HepG2 (cell line): ENCODE results near the gene SLC6A4. TPM values are rescaled to one million over a fixed set of nuclear protein-coding genes. Genes with fewer than 3 reads are reported as not detected.

Experiments used
- ATAC-seq: fragments of 200-7000 bp; cut with Tn5 transposase; 3 replicates; pipeline ENCODE4 v1.9.1; 2020; ENCODE audit warnings: mild to moderate bottlenecking, moderate library complexity
- BruUV-seq: library from RNA; stranded (reverse); fragments of 400-500 nt; replicated peaks from 2 replicates; lab custom pipeline; 2021; lab: Mats Ljungman, UMichigan
- CTCF ChIA-PET: fragments of 300-600 bp; formaldehyde crosslinking; extraction: SDS; loops from one replicate; lab custom pipeline; 2021; ENCODE audit warnings: low total read pairs, inconsistent platforms, low intra/inter-chr PET ratio; lab: Yijun Ruan, JAX
- POLR2A ChIA-PET: fragments of 350-600 bp; sonication (Branson Sonifier 250); formaldehyde crosslinking; loops from one replicate; lab custom pipeline; 2020; ENCODE audit warnings: antibody characterized with exemption, inconsistent platforms; lab: Yijun Ruan, JAX
- DNase-seq: peaks from one replicate; pipeline ENCODE4 v3.0.0-alpha.2; 2015; ENCODE audit warnings: low spot score
- FAIRE-seq: peaks from 3 replicates; lab custom pipeline; 2011; peaks lifted over from hg19 to GRCh38; lab: Jason Lieb, UNC
- H2AFZ ChIP-seq: one replicate; pipeline ENCODE4 v1.6.1; 2011; ENCODE audit warnings: low read length, inconsistent platforms
- H3K27ac ChIP-seq: fragments of 300-600 bp; 3 replicates; pipeline ENCODE4 v1.8.0; 2011; ENCODE audit warnings: mixed run types, mild to moderate bottlenecking, mixed read lengths, low read length, inconsistent platforms; ENCODE audit not compliant: insufficient read depth; ENCODE audit errors: extremely low read length
- H3K27me3 ChIP-seq, 2 experiments: fragments of 200-600 bp in 1 of 2; 2 replicates in 1 of 2; 3 replicates in 1 of 2; pipeline versions ENCODE4 v1.6.0 to v1.8.0; 2011; ENCODE audit warnings: low read length in 2 of 2, mild to moderate bottlenecking in 2 of 2, moderate library complexity in 2 of 2, inconsistent platforms in 1 of 2; ENCODE audit not compliant: insufficient read depth in 2 of 2, control insufficient read depth in 1 of 2
- H3K36me3 ChIP-seq, 2 experiments: fragments of 200-600 bp in 1 of 2; replicated peaks in 1 of 2; 2 replicates in 1 of 2; 3 replicates in 1 of 2; pipeline versions ENCODE4 v1.5.1 to v1.8.0; 2011; ENCODE audit warnings: low read length in 2 of 2, inconsistent platforms in 1 of 2; ENCODE audit not compliant: insufficient read depth in 2 of 2, control insufficient read depth in 1 of 2
- H3K4me1 ChIP-seq: 2 replicates; pipeline ENCODE4 v1.5.1; 2012; ENCODE audit warnings: low read length, inconsistent platforms; ENCODE audit not compliant: insufficient read depth
- H3K4me2 ChIP-seq: 2 replicates; pipeline ENCODE4 v1.6.0; 2011; ENCODE audit warnings: low read depth, low read length, inconsistent platforms
- H3K4me3 ChIP-seq, 3 experiments: fragments of 200-600 bp in 1 of 3; sonication (generic), shearing (Covaris generic) in 1 of 3; replicated peaks in 1 of 3; 2 replicates each; pipeline ENCODE4 v1.5.1; 2011 to 2016; ENCODE audit warnings: low read length in 3 of 3, inconsistent platforms in 2 of 3, low read depth in 2 of 3, mild to moderate bottlenecking in 2 of 3, control low read depth in 1 of 3, mixed read lengths in 1 of 3; ENCODE audit not compliant: insufficient read depth in 1 of 3
- H3K79me2 ChIP-seq: one replicate; pipeline ENCODE4 v1.6.1; 2011; ENCODE audit warnings: low read length, inconsistent platforms; ENCODE audit not compliant: insufficient read depth
- H3K9ac ChIP-seq: 2 replicates; pipeline ENCODE4 v1.6.0; 2011; ENCODE audit warnings: mild to moderate bottlenecking, low read depth, low read length, inconsistent platforms; ENCODE audit not compliant: insufficient read depth
- H3K9me3 ChIP-seq: 2 replicates; pipeline ENCODE4 v1.5.1; 2012; ENCODE audit warnings: mild to moderate bottlenecking, low read length
- H4K20me1 ChIP-seq: 2 replicates; pipeline ENCODE4 v1.6.0; 2011; ENCODE audit warnings: inconsistent platforms, mild to moderate bottlenecking, low read length, moderate library complexity; ENCODE audit not compliant: insufficient read depth
- AGO2 ChIP-seq: fragments of 200-400 bp; formaldehyde crosslinking; optimal IDR thresholded peaks from 2 replicates; pipeline ENCODE3; 2017; ENCODE audit warnings: mild to moderate bottlenecking, low read depth, low read length, moderate library complexity
- DR1 ChIP-seq: sonication (generic); formaldehyde crosslinking; IDR thresholded peaks from 2 replicates; pipeline ENCODE4 v1.8.0; 2021; ENCODE audit warnings: mild to moderate bottlenecking, missing genetic modification reagents, inconsistent platforms
- ERF ChIP-seq: IDR thresholded peaks from 2 replicates; pipeline ENCODE4 v1.6.1; 2018; ENCODE audit warnings: missing biosample characterization, missing genetic modification reagents
- EZH2 ChIP-seq: conservative IDR thresholded peaks from 2 replicates; pipeline ENCODE4 v1.6.1; 2012; ENCODE audit warnings: mild to moderate bottlenecking, low read depth, low read length, moderate library complexity
- HMG20A ChIP-seq: IDR thresholded peaks from 2 replicates; pipeline ENCODE4 v1.6.1; 2016; ENCODE audit warnings: borderline replicate concordance
- IKZF1 ChIP-seq: fragments of 450-650 bp; IDR thresholded peaks from 2 replicates; pipeline ENCODE4 v1.7.1; 2016
- PHF8 ChIP-seq: sonication (generic); formaldehyde crosslinking; IDR thresholded peaks from 2 replicates; pipeline ENCODE4 v1.5.0; 2020; ENCODE audit warnings: missing genetic modification reagents
- RBM39 ChIP-seq: fragments of 200-400 bp; formaldehyde crosslinking; IDR thresholded peaks from one replicate; pipeline ENCODE4 v1.6.1; 2018; ENCODE audit warnings: antibody characterized with exemption, mild to moderate bottlenecking, low read depth, low read length; ENCODE audit not compliant: poor library complexity, severe bottlenecking
- SRF ChIP-seq: IDR thresholded peaks from 2 replicates; pipeline ENCODE4 v1.6.1; 2011; ENCODE audit warnings: mild to moderate bottlenecking, low read depth, low read length, moderate library complexity
- TEAD3 ChIP-seq: optimal IDR thresholded peaks from 2 replicates; pipeline ENCODE3; 2016; ENCODE audit warnings: borderline replicate concordance
- ZNF34 ChIP-seq: sonication (generic); formaldehyde crosslinking; IDR thresholded peaks from 2 replicates; pipeline ENCODE4 v1.4.0; 2020; ENCODE audit warnings: mild to moderate bottlenecking, missing genetic modification reagents, borderline replicate concordance
- WGBS: methylation state at CpG from one replicate; pipeline ENCODE4 v1.1.6; 2017; ENCODE audit warnings: low lambda C conversion rate; 5-methylcytosine and 5-hydroxymethylcytosine counted together
- in situ Hi-C: cut with HindIII; loops from 2 replicates; pipeline ENCODE4 v1.10.0; 2017; ENCODE audit warnings: low pct_unique_long_range_greater_than_20kb; ENCODE audit not compliant: extremely low pct_ligation_motif_present
- intact Hi-C: fragments of 100-400 bp; cut with micrococcal nuclease; formaldehyde crosslinking; loops from one replicate; pipeline ENCODE4 v1.10.0; 2022; ENCODE audit not compliant: unreplicated experiment
- polyA plus RNA-seq, 8 experiments: library from polyadenylated mRNA; depleted of rRNA in 3 of 8; stranded (reverse) in 7 of 8; unstranded in 1 of 8; fragments of >200 nt; fragmentation: Illumina TruSeq in 4 of 8; extraction: Trizol in 4 of 8; gene quantifications; 2 replicates each; pipeline versions ENCODE4 v1.2.1 to v1.2.3, GENCODE V29; 2011 to 2016; ENCODE audit warnings: low read depth in 4 of 8, missing spikeins in 1 of 8, mixed read lengths in 1 of 8; ENCODE audit not compliant: insufficient read depth in 1 of 8
- total RNA-seq, 5 experiments: library from RNA; depleted of rRNA; stranded (reverse); fragments of >200 nt; fragmentation: Illumina TruSeq; extraction: Trizol; gene quantifications; 2 replicates each; pipeline ENCODE4 v1.2.3, GENCODE V29; 2016; ENCODE audit warnings: low read depth in 1 of 5
- TF ChIP-seq, protein P1 (sequence below): sonication (generic); formaldehyde crosslinking; IDR thresholded peaks from 2 replicates; pipeline ENCODE4 v1.9.0; 2021; ENCODE audit warnings: missing genetic modification reagents, borderline replicate concordance
- TF ChIP-seq, protein P2 (sequence below): sonication (generic); formaldehyde crosslinking; conservative IDR thresholded peaks from 2 replicates; pipeline ENCODE4 v1.8.0; 2022; ENCODE audit warnings: missing genetic modification reagents
- TF ChIP-seq, protein P3 (sequence below): IDR thresholded peaks from 2 replicates; pipeline ENCODE4 v1.6.1; 2016; ENCODE audit warnings: missing compliant biosample characterization, missing genetic modification reagents, borderline replicate concordance

Gene SLC6A4
- total and polyA plus RNA-seq, 2 of the 13 experiments (the other 11 are each of a cell fraction or from before 2014, with no cell fraction given): 7.6 to 20.3 TPM

DNA sequence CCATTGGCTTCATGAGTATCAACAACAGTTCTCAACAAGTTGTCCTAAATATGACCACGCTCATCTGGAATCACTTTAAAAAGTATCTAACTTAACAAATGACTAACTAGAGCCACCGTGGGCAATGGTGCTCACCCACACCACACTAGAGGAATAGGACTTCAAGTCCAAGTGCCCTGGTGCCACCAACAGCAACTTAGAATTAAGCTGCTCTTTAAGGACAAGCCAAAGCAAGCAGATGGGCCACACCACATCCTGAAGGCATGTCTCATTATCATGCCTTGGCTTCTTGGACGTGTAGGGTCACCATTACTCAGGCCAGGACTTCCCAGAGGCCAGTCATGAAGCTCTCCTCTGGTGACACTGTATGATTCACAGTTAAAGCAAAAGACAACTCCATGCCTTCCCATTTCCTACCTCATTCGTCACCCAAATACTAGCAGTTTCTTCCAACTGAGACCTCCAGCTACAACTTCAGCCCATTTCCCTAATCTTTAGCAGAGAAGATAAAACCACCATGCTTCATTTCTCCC lies 9.4 kb upstream of the SLC6A4 start:
- Histone ChIP-seq H3K4me2 (no peak overlapping the region), H3K27me3 (no peaks in the 10 kb centered on the region), H3K79me2 (no peaks in the 10 kb centered on the region), H3K36me3 (peaks cover 9 to 23% of the 10 kb centered on the region in 2 experiments; a peak in 3 of 5 replicates), H3K27ac (no peak overlapping the region), H3K4me1 (no peaks in the 10 kb centered on the region), H3K9me3 (no peaks in the 10 kb centered on the region), H3K9ac (no peak overlapping the region), H3K4me3 (no peak overlapping the region), H4K20me1 (no peaks in the 10 kb centered on the region), H2AFZ (no peak overlapping the region)
- intact Hi-C loops (no loop called here), in situ Hi-C loops (no loop called here)
- POLR2A ChIA-PET: no interaction called here
- BruUV-seq: no TSS peak
- WGBS: 100% methylated on average over 3 of the region's 4 CpGs
- no peak for FAIRE-seq
- TF ChIP-seq RBM39: no peak
- TF ChIP-seq AGO2: no peak
- CTCF ChIA-PET: no interaction called here
- DNase-seq: no peak
- ATAC-seq: no peak

DNA sequence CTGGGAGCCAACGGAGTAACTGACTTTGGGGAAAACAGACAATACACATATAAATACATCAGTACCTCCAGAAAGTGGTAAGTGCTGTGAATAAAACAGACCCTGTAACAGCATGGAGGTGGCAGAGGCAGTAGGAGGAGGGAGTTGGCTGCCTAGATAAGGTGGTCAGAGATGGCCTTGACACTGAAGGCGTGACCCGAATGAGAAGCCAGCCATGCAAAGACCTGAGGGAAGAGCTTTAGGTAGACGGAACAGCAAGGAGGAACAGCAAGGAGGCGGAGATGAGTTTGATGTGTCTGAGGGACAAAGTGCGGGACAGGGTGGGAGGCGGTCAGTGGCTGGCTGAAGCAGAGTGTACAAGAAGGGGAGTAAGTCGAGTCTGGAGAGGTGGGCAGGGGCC lies 8.1 kb upstream of the SLC6A4 start:
- H2AFZ ChIP-seq: no peak overlapping the region
- DNase-seq (no peak), ATAC-seq (no peak), FAIRE-seq (no peak)
- no peak overlapping the region for H3K9ac ChIP-seq
- H3K9me3 ChIP-seq: no peaks in the 10 kb centered on the region
- no peaks in the 10 kb centered on the region for H3K27me3 ChIP-seq
- H3K36me3 ChIP-seq: peaks cover 5 to 10% of the 10 kb centered on the region in 2 experiments; a peak in 2 of 5 replicates
- H3K79me2 ChIP-seq: no peaks in the 10 kb centered on the region
- WGBS: 76% methylated on average over 8 of the region's 8 CpGs
- in situ Hi-C loops (no loop called here), intact Hi-C loops (no loop called here)
- no peak overlapping the region for H3K4me3 ChIP-seq
- POLR2A ChIA-PET: no interaction called here
- H4K20me1 ChIP-seq: no peaks in the 10 kb centered on the region
- BruUV-seq: no TSS peak
- H3K4me2 ChIP-seq: no peak overlapping the region
- no peak overlapping the region for H3K27ac ChIP-seq
- H3K4me1 ChIP-seq: peaks cover 10% of the 10 kb centered on the region
- CTCF ChIA-PET: no interaction called here
- no peak for TF ChIP-seq DR1 (CRISPR knock-in tag)
- TF ChIP-seq, protein P1, sequence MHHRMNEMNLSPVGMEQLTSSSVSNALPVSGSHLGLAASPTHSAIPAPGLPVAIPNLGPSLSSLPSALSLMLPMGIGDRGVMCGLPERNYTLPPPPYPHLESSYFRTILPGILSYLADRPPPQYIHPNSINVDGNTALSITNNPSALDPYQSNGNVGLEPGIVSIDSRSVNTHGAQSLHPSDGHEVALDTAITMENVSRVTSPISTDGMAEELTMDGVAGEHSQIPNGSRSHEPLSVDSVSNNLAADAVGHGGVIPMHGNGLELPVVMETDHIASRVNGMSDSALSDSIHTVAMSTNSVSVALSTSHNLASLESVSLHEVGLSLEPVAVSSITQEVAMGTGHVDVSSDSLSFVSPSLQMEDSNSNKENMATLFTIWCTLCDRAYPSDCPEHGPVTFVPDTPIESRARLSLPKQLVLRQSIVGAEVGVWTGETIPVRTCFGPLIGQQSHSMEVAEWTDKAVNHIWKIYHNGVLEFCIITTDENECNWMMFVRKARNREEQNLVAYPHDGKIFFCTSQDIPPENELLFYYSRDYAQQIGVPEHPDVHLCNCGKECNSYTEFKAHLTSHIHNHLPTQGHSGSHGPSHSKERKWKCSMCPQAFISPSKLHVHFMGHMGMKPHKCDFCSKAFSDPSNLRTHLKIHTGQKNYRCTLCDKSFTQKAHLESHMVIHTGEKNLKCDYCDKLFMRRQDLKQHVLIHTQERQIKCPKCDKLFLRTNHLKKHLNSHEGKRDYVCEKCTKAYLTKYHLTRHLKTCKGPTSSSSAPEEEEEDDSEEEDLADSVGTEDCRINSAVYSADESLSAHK (CRISPR knock-in tag): no peak
- no peak for TF ChIP-seq EZH2
- TF ChIP-seq SRF: no peak
- TF ChIP-seq HMG20A (CRISPR knock-in tag): no peak
- TF ChIP-seq, protein P2, sequence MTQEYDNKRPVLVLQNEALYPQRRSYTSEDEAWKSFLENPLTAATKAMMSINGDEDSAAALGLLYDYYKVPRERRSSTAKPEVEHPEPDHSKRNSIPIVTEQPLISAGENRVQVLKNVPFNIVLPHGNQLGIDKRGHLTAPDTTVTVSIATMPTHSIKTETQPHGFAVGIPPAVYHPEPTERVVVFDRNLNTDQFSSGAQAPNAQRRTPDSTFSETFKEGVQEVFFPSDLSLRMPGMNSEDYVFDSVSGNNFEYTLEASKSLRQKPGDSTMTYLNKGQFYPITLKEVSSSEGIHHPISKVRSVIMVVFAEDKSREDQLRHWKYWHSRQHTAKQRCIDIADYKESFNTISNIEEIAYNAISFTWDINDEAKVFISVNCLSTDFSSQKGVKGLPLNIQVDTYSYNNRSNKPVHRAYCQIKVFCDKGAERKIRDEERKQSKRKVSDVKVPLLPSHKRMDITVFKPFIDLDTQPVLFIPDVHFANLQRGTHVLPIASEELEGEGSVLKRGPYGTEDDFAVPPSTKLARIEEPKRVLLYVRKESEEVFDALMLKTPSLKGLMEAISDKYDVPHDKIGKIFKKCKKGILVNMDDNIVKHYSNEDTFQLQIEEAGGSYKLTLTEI (CRISPR knock-in tag): no peak
- TF ChIP-seq, protein P3, sequence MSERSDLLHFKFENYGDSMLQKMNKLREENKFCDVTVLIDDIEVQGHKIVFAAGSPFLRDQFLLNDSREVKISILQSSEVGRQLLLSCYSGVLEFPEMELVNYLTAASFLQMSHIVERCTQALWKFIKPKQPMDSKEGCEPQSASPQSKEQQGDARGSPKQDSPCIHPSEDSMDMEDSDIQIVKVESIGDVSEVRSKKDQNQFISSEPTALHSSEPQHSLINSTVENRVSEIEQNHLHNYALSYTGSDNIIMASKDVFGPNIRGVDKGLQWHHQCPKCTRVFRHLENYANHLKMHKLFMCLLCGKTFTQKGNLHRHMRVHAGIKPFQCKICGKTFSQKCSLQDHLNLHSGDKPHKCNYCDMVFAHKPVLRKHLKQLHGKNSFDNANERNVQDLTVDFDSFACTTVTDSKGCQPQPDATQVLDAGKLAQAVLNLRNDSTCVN (CRISPR knock-in tag): no peak
- no peak for TF ChIP-seq ERF (CRISPR knock-in tag)
- no peak for TF ChIP-seq TEAD3 (CRISPR knock-in tag)
- no peak for TF ChIP-seq PHF8
- TF ChIP-seq ZNF34 (CRISPR knock-in tag): no peak
- TF ChIP-seq IKZF1: no peak
